ENCODE results near the gene ATL3.
"Not testable (repeated sequence)": the region's sequence is repeated elsewhere in the genome, so short reads cannot be mapped to it uniquely, and the experiment has no call there.

ATL3 gene

GRCh38 chr11:63619967-63620366, 51.2 kb downstream of the ATL3 start:
- DNase-seq = no peak

GRCh38 chr11:63617686-63618085, 53.5 kb downstream of the ATL3 start:
- not testable (repeated sequence) for DNase-seq

DNA sequence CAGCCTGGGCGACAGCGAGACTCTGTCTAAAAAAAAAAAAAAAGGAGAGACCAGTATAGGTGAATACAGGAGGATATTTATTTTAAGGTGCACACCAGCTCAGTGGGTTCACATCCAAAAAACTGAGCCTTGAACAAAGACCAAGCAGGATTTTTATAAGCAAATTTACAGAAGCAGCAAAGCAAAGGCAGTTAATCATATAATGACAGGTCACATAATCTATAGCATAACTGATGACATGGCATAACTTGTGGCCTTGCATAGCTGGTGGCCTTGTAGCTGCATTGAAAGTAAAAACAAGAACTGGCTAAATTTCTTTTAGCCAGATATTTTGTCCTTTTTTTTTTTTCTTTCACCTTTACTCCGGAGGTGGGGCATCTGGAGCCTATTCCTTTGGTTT, 54.2 kb downstream of the ATL3 start:
- DNase-seq = no peak

DNA sequence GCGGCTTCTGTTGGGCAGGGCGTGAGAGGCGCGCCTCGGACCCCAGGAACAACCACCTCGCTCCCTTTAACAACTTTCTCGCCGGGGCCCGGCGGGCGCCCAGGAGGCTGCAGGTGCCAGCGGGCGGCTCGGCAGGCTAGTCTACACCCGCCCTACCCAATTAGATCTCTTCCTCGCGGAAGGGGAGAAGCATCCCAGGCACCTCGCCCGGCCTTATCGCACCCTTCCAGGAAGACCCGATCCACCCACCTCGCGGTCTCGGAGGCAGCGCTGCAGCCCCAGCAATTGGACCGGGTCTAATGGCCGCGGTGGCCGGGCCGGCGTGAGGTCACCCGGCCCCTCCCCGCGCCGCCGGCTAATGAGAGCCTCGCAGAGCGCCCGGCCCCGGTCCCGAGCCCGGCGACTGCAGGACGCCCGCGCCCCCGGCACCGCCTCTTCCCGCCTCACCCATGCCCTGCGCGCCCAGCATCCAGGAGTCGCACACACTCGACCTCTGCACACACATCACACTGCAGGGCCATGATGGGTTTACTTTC, 57.0 kb downstream of the ATL3 start, which contains the start of gene PLAAT3:
Gene PLAAT3, minus strand, starts transcription at position 298 of the 536 bp plus-strand sequence. CDS start 419 bp downstream, outside the sequence.
- DNase-seq = peak; percentile 56

DNA sequence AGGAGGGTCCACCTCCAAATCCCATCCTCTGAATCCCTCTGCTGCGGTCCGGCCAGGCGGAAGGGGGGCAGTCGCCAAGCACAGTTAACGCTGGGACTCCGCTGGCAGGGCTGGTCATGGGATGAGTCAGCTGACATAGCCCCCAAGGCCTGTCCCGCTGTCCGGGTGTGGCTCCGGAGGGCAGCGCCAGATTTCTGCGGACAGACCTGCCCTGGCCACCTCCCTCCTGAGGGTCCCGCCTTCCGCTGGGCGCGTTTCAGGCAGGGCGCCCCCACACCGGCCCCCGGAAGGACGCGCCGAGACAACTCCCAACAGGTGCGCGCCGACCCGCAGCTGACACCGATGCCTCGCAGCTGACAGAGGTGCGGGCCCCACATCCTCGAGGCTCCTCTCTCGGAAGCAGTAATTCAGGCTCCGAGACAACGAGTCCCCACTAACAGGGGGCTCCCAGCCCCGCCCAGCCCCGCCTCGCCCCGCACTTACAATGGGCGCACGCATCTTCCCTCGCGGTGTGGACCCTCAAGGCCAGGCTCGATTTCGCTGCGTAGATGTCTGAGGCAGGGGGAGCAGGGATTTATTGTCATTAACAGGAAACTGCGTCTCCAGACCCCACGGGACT, 57.5 kb downstream of the ATL3 start:
- DNase-seq = peak; percentile 58

GRCh38 chr11:63612181-63612580, 59.0 kb downstream of the ATL3 start:
- no peak for DNase-seq

GRCh38 chr11:63611395-63611747, 59.8 kb downstream of the ATL3 start:
- DNase-seq = no peak

DNA sequence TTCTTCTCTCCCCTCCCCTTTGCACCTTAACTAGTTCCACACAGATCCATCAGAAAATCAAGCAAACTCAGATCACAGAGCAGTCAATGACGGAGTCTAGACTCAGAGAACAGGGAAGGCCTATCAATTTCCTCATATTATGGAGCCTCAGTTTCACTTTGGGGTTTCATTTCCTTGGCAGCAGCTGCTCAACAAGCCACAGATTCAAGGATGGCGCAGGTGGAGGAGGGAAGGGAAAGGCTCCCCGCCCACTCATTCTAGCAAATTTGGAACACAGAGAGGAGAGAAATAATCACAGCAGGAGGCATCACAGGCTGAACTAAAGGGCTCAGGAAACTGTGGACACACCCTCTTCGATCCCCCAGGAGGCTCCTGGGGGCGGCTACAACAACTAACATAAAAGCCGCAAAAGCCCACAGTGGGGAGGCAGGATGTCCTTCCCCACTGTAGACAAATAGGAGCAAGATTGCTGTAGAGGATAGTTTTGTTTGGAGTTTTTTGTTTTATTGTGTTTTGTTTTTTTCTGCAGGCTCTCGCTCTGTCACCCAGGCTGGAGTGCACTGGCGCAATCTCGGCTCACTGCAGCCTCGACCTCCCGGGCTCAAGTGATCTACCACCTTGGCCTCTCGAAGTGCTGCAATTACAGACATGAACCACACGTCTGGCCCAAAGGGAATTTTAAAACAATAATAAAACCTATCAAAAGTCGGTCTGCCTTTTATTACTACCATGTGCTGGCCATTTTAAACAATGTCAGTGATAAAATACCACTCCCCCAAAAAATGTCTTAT, 60.4 kb downstream of the ATL3 start:
- DNase-seq = no peak

GRCh38 chr11:63609971-63610580, 61.1 kb downstream of the ATL3 start:
- no peak for DNase-seq

- DNase-seq = no peak
Observed at GRCh38 chr11:63609536-63609935, 61.6 kb downstream of the ATL3 start.

- no peak for DNase-seq
Observed at GRCh38 chr11:63608353-63609345, 62.5 kb downstream of the ATL3 start.

DNA sequence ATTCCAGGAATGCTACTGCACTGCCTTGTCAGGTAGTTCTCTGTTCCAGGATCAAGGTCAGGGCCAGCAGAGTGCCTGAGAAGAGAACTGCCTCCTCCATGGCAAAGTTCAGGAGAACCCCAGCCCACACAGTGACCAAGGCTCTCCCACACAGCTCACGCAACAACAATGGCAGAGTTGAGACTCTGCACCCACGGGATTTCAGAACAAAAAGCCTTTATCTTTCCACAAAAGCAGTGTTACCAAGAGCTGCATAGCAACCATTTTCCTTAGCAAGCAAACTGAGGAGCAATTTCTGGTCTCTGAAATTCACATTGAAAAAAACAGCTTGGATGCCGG, 68.0 kb downstream of the ATL3 start:
- no peak for DNase-seq

DNA sequence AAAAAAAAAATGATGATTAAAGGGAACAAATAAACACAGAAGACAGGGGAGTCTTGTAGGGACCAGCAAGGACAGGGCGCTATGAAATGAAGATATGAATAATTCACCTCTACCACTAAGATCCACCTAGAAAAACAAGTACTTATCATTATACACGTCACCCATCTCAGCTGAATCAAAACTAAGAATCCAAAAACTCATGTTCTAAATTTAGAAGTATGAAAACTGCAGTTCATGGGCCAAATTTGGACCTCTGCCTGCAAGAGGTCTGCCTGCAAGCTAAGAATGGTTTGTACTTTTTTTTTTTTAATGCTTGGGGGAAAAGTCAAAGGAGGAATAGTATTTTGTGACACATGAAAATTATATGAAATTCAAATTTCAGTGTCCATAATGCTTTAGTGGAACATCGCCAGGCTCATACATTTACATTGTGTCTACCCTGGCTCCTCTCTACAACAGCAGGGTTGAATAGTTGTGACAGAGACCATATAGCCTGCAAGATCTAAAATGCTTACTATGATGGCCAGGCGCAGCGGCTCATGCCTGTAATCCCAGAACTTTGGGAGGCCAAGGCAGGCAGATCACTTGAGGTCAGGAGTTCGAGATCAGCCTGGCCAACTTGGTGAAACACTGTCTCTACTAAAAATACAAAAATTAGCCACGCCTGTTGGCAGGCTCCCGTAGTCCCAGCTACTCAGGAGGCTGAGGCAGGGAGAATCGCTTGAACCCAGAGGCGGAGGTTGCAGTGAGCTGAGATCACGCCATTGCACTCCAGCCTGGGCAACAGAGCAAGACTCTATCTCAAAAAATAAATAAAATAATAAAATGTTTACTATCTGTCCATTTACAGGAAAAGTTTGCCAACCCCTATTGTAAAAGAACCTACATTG, 68.6 kb downstream of the ATL3 start:
- DNase-seq = not testable (repeated sequence)

- no peak for DNase-seq
Observed at GRCh38 chr11:63599211-63600122, 71.7 kb downstream of the ATL3 start.

GRCh38 chr11:63598556-63598955, 72.6 kb downstream of the ATL3 start:
- DNase-seq = no peak

DNA sequence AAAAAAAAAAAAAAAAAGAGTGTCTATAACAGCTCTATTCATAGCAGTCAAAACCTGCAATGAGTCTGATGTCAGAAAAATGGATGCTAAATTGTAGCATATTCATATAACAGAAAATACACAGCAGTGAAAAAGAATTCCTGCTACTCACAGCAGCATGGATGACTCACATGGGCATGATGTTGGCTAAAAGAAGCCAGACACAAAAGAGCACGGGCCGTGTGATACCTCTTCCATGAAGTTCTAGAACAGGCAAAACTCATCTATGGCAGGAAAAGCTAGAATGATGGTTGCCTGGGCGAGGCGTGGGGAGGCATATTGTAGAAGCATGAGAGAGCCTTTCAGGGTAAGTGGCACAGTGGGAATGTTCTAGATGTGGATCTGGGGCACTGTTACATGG, 75.9 kb downstream of the ATL3 start:
- DNase-seq = no peak

- DNase-seq = no peak
Observed at GRCh38 chr11:63592975-63593395, 78.2 kb downstream of the ATL3 start.

- DNase-seq = no peak
Observed at GRCh38 chr11:63590024-63590788, 81.0 kb downstream of the ATL3 start.

- no peak for DNase-seq
Observed at GRCh38 chr11:63589000-63589399, 82.2 kb downstream of the ATL3 start.
